Colonic mucosa (tissue), 4 donors: Measurements from ENCODE around the gene PDZK1IP1. TPM values are rescaled to one million over a fixed set of nuclear protein-coding genes. Genes with fewer than 3 reads are reported as not detected.

Experiments
- DNase-seq: peaks from one replicate; pipeline ENCODE4 v3.0.0-alpha.2; 2020
- H3K27ac ChIP-seq: fragments of 200-600 bp; one replicate; pipeline ENCODE4 v1.8.0; 2021
- H3K27me3 ChIP-seq: fragments of 200-600 bp; one replicate; pipeline ENCODE4 v1.8.0; 2021
- H3K36me3 ChIP-seq: fragments of 200-600 bp; one replicate; pipeline ENCODE4 v1.8.0; 2021
- H3K4me1 ChIP-seq: fragments of 200-600 bp; one replicate; pipeline ENCODE4 v1.8.0; 2021; ENCODE audit warnings: mild to moderate bottlenecking
- H3K4me3 ChIP-seq: fragments of 200-600 bp; one replicate; pipeline ENCODE4 v1.8.0; 2021
- H3K9ac ChIP-seq, 2 donors: one replicate each; pipeline ENCODE4 v1.7.0; 2013; ENCODE audit warnings: control low read depth in 2 of 2, low read depth in 2 of 2, low read length in 2 of 2
- H3K9me3 ChIP-seq: fragments of 200-600 bp; one replicate; pipeline ENCODE4 v1.8.0; 2021
- intact Hi-C: fragments of 100-400 bp; cut with DNase I; formaldehyde crosslinking; loops from one replicate; pipeline ENCODE4 v1.14.1; 2022
- total RNA-seq, 2 donors: library from RNA; stranded (reverse); fragmentation: NEBNext Ultra II Directional in 1 of 2; extraction: Animal tissue kit (Norgen Biotek cat#: 25700) in 1 of 2; gene quantifications; one replicate each; pipeline ENCODE4 v1.2.1, GENCODE V29; 2021
- TF ChIP-seq, protein P1 (sequence below): fragments of 200-600 bp; IDR thresholded peaks from one replicate; pipeline ENCODE4 v1.8.0; 2022; ENCODE audit warnings: antibody characterized with exemption, mild to moderate bottlenecking
- donor health status: healthy.
- donor health status: DM: no; HTN: no; CAD: no.
- donor health status: DM: no; HTN: no; CAD: no.

PDZK1IP1 gene
- total RNA-seq, 2 donors from 2014 or later = 40.6 to 85.2 TPM

DNA sequence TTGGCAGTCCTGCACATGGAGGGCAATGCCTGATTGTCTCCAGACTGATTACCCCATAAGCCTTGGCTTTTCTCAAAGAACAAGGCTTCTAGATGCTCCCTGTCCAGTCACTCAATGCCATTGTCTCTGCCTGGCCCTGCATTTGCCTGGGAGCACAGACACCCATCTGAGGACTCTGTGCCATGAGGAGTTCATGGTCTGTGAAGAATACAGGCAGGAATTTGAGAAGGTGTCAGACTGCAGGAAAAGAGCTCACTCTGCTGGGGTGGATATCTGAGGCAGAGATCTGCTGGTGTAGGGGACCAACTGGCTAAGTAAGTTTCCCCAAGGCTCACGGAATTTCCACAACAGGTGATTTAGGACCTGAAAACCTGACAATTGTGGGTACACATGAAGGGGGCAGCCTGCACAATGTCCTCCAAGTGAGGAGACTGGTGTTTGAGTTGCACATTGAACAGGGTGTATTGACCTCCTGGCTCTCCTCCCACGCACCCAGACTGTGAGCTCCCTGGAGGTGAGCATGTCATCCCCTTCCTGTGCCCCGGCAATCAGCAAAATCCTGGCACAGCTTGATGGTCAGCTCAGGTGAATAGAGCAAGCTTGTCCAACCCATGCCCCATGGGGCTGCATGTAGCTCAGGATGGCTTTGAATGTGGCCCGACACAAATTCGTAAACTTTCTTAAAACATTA, 51.8 kb downstream of the PDZK1IP1 start:
- Histone ChIP-seq H3K27me3 (no peaks in the 10 kb centered on the region), H3K9me3 (no peaks in the 10 kb centered on the region), H3K9ac (no peak overlapping the region), H3K27ac (no peak overlapping the region), H3K4me1 (no peaks in the 10 kb centered on the region), H3K4me3 (no peak overlapping the region), H3K36me3 (no peaks in the 10 kb centered on the region)
- intact Hi-C loops = no loop called here
- TF ChIP-seq, protein P1, sequence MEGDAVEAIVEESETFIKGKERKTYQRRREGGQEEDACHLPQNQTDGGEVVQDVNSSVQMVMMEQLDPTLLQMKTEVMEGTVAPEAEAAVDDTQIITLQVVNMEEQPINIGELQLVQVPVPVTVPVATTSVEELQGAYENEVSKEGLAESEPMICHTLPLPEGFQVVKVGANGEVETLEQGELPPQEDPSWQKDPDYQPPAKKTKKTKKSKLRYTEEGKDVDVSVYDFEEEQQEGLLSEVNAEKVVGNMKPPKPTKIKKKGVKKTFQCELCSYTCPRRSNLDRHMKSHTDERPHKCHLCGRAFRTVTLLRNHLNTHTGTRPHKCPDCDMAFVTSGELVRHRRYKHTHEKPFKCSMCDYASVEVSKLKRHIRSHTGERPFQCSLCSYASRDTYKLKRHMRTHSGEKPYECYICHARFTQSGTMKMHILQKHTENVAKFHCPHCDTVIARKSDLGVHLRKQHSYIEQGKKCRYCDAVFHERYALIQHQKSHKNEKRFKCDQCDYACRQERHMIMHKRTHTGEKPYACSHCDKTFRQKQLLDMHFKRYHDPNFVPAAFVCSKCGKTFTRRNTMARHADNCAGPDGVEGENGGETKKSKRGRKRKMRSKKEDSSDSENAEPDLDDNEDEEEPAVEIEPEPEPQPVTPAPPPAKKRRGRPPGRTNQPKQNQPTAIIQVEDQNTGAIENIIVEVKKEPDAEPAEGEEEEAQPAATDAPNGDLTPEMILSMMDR = no peak
- DNase-seq = no peak

DNA sequence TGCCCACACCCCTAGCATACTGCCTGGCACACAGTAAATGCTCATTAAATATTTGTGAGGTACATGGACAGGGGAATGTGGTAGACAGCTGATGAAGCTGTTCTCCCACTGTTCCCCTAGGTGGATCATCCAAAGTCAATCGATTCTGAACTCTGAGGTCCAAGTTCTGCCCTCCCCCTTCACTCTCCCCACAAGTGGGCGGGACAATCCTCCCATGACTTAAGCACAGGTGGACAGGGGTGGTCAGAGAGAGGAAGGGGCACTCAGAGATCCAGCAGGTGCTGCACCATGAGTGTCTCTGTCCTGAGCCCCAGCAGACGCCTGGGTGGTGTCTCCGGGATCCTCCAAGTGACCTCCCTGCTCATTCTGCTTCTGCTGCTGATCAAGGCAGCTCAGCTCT, 52.6 kb downstream of the PDZK1IP1 start, which contains the start of gene CYP4A22:
Gene CYP4A22 (plus strand): TSS at position 244 of the 400 bp plus-strand sequence. CDS start 45 bp downstream, at position 289.
- Histone ChIP-seq H3K9me3 (no peaks in the 10 kb centered on the region), H3K4me1 (no peaks in the 10 kb centered on the region), H3K9ac (no peak within 1 kb of the TSS), H3K27me3 (no peaks in the 10 kb centered on the region), H3K36me3 (no peaks in the 10 kb centered on the region), H3K4me3 (no peak within 1 kb of the TSS), H3K27ac (no peak within 1 kb of the TSS)
- intact Hi-C loops = no loop called here
- no peak for DNase-seq
- TF ChIP-seq, protein P1 = no peak

Other genes with a start within 250 kb of the PDZK1IP1 start
- under 1 TPM in 1 of 2 donors, not detected in 1; 0.57 TPM for gene CYP4A11, start 248.6 kb downstream of the PDZK1IP1 start, total RNA-seq
- gene CYP4X1, start 166.4 kb downstream of the PDZK1IP1 start, total RNA-seq = 1 to 10 TPM in 1 of 2 donors, under 1 TPM in 1; 0.57 to 1.7 TPM
- gene CYP4Z1, start 122.8 kb downstream of the PDZK1IP1 start, total RNA-seq = not detected
- not detected for gene CYP4A22, start 52.6 kb downstream of the PDZK1IP1 start, total RNA-seq
- 1 to 10 TPM in 1 of 2 donors, under 1 TPM in 1; 0.90 to 1.2 TPM for gene TAL1, start 42.2 kb upstream of the PDZK1IP1 start, total RNA-seq
- 10 to 100 TPM in 1 of 2 donors, 1 to 10 TPM in 1; 9.6 to 22.0 TPM for gene STIL, start 124.1 kb upstream of the PDZK1IP1 start, total RNA-seq
- gene CMPK1, start 143.8 kb upstream of the PDZK1IP1 start, total RNA-seq = 100 to 1,000 TPM; 172 to 254 TPM
- under 1 TPM; 0.11 to 0.49 TPM for gene FOXE3, start 226.2 kb upstream of the PDZK1IP1 start, total RNA-seq
- gene FOXD2, start 248.0 kb upstream of the PDZK1IP1 start, total RNA-seq = 10 to 100 TPM; 22.5 to 25.1 TPM